GM12875 (cell line): ENCODE results near the gene GPR137B.

Experiments
- H3K4me3 ChIP-seq: one replicate; pipeline ENCODE4 v1.5.1; 2011; ENCODE audit warnings: low read depth, low read length, control low read depth
- CTCF ChIP-seq: IDR thresholded peaks from 2 replicates; pipeline ENCODE4 v1.5.1; 2011; ENCODE audit warnings: low read depth, mild to moderate bottlenecking, control low read depth, inconsistent platforms, low read length, moderate library complexity, borderline replicate concordance; ENCODE audit not compliant: insufficient read depth

GPR137B gene

GRCh38 chr1:236172041-236172579 is 29.8 kb downstream of the GPR137B start:
- no peak overlapping the region for H3K4me3 ChIP-seq
- TF ChIP-seq CTCF: no peak

GRCh38 chr1:236173174-236173767 is 30.9 kb downstream of the GPR137B start:
- no peak for TF ChIP-seq CTCF
- no peak overlapping the region for H3K4me3 ChIP-seq

- no peak overlapping the region for H3K4me3 ChIP-seq
- no peak for TF ChIP-seq CTCF
These were observed 33.5 kb downstream of the GPR137B start for GRCh38 chr1:236175642-236176336.

- no peak overlapping the region for H3K4me3 ChIP-seq
- no peak for TF ChIP-seq CTCF
These were observed 34.3 kb downstream of the GPR137B start for GRCh38 chr1:236176337-236177336.

GRCh38 chr1:236179634-236180033 is 37.3 kb downstream of the GPR137B start:
- H3K4me3 ChIP-seq: no peak overlapping the region
- TF ChIP-seq CTCF: no peak

GRCh38 chr1:236181059-236181458 is 38.7 kb downstream of the GPR137B start:
- no peak for TF ChIP-seq CTCF
- no peak overlapping the region for H3K4me3 ChIP-seq
